Lower leg skin (tissue), 4 donors: ENCODE measurements around the gene CAGE1. TPM values are rescaled to one million over a fixed set of nuclear protein-coding genes. Genes with fewer than 3 reads are reported as not detected.

Experiments used
- DNase-seq, 2 donors: peaks; one replicate each; pipeline ENCODE4 v3.0.0-alpha.2; 2019; ENCODE audit warnings: low spot score in 2 of 2
- H3K4me3 ChIP-seq: fragments of 200-600 bp; sonication (generic); 2 replicates; pipeline ENCODE4 v1.5.1; 2017; ENCODE audit warnings: mild to moderate bottlenecking, low read depth; ENCODE audit not compliant: poor library complexity, severe bottlenecking
- CTCF ChIP-seq, 3 donors: fragments of 450-650 bp; IDR thresholded peaks; one replicate each; pipeline ENCODE4 v1.5.1; 2016; ENCODE audit warnings: antibody characterized with exemption in 3 of 3, mild to moderate bottlenecking in 3 of 3, moderate library complexity in 2 of 3
- POLR2A ChIP-seq, 2 donors: fragments of 450-650 bp; IDR thresholded peaks; one replicate each; pipeline ENCODE4 v1.6.1; 2016 to 2017; ENCODE audit warnings: antibody characterized with exemption in 2 of 2, mild to moderate bottlenecking in 1 of 2, moderate library complexity in 1 of 2
- WGBS, 2 donors: methylation state at CpG; one replicate each; pipeline ENCODE4 v1.1.5; 2018; 5-methylcytosine and 5-hydroxymethylcytosine counted together
- intact Hi-C: fragments of 100-400 bp; cut with DNase I; formaldehyde crosslinking; loops from one replicate; pipeline ENCODE4 v1.15.0; 2023; ENCODE audit warnings: low total_unique reads
- total RNA-seq, 4 donors: library from RNA; depleted of rRNA; stranded (reverse); fragments of >200 nt; gene quantifications; one replicate each; pipeline ENCODE4 v1.1.0, GENCODE V29; 2016

CAGE1 gene
- total RNA-seq, 4 donors from 2014 or later: not detected

GRCh38 chr6:7417684-7418083 lies 28.1 kb upstream of the CAGE1 start:
- H3K4me3 ChIP-seq: no peak overlapping the region
- intact Hi-C loops: loop anchor here (10.0 kb wide), 1 partner anchor 147 kb away; no protein-coding TSS in a partner anchor
- WGBS, 2 donors: 86 to 93% methylated on average over 2 of the region's 2 CpGs
- TF ChIP-seq POLR2A (IDR thresholded peaks at IDR 0.05) (no peak), CTCF (IDR thresholded peaks at IDR 0.05) (no peak)
- DNase-seq: no peak

GRCh38 chr6:7414811-7415210 lies 25.3 kb upstream of the CAGE1 start:
- TF ChIP-seq POLR2A (IDR thresholded peaks at IDR 0.05) (no peak), CTCF (IDR thresholded peaks at IDR 0.05) (no peak)
- DNase-seq: no peak
- no peak overlapping the region for H3K4me3 ChIP-seq
- 72 to 85% methylated on average over 7 of the region's 7 CpGs for WGBS, 2 donors
- intact Hi-C loops: loop anchor here (10.0 kb wide), 1 partner anchor 150 kb away; no protein-coding TSS in a partner anchor

GRCh38 chr6:7413151-7413823 lies 23.7 kb upstream of the CAGE1 start:
- intact Hi-C loops: loop anchor here (10.0 kb wide), 1 partner anchor 152 kb away; no protein-coding TSS in a partner anchor
- no peak for DNase-seq
- WGBS, 2 donors: 67 to 77% methylated on average over 2 of the region's 2 CpGs
- no peak overlapping the region for H3K4me3 ChIP-seq
- TF ChIP-seq CTCF (IDR thresholded peaks at IDR 0.05) (no peak), POLR2A (IDR thresholded peaks at IDR 0.05) (no peak)

- intact Hi-C loops: loop anchor here (10.0 kb wide), 1 partner anchor 153 kb away; no protein-coding TSS in a partner anchor
Observed at GRCh38 chr6:7411328-7411727, 21.8 kb upstream of the CAGE1 start.

GRCh38 chr6:7410851-7411250 lies 21.3 kb upstream of the CAGE1 start:
- intact Hi-C loops: loop anchor here (10.0 kb wide), 1 partner anchor 154 kb away; no protein-coding TSS in a partner anchor
- no peak overlapping the region for H3K4me3 ChIP-seq
- no peak for TF ChIP-seq POLR2A (IDR thresholded peaks at IDR 0.05)
- TF ChIP-seq CTCF (IDR thresholded peaks at IDR 0.05): no peak
- WGBS, 2 donors: 93 to 94% methylated on average over 4 of the region's 4 CpGs
- DNase-seq: no peak

More at GRCh38 chr6:7411328-7411727, 21.8 kb upstream of the CAGE1 start:
- H3K4me3 ChIP-seq: no peak overlapping the region
- TF ChIP-seq CTCF (IDR thresholded peaks at IDR 0.05) (no peak), POLR2A (IDR thresholded peaks at IDR 0.05) (no peak)
- WGBS, 2 donors: 89 to 99% methylated on average over 2 of the region's 2 CpGs
- DNase-seq: no peak
